Measurements from ENCODE around the gene PIEZO2.

GRCh38 chr18:11146238-11146946, 3.0 kb downstream of the PIEZO2 start:
- TF ChIP-seq POLR2A (IDR thresholded peaks at IDR 0.05): no peak
- no peak for TF ChIP-seq CTCF (IDR thresholded peaks at IDR 0.05 in 8 of 11, conservative IDR thresholded peaks at IDR 0.05 in 3 of 11)

All from spleen (tissue), 7 donors.